Keratinocyte (primary cell): ENCODE data around the gene SIGLEC1. TPM values are rescaled to one million over a fixed set of nuclear protein-coding genes. Genes with fewer than 3 reads are reported as not detected.

Experiments used
- DNase-seq: peaks from one replicate; pipeline ENCODE4 v3.0.0-alpha.2; 2011; ENCODE audit warnings: low read depth, missing footprints, low spot score
- FAIRE-seq: peaks from 2 replicates; lab custom pipeline; 2011; peaks lifted over from hg19 to GRCh38; lab: Jason Lieb, UNC
- H2AFZ ChIP-seq: 2 replicates; pipeline ENCODE4 v1.6.0; 2012; ENCODE audit warnings: low read length, control low read depth, inconsistent platforms; ENCODE audit not compliant: control insufficient read depth
- H3K27ac ChIP-seq: 2 replicates; pipeline ENCODE4 v1.5.1; 2011; ENCODE audit warnings: low read length; ENCODE audit not compliant: control insufficient read depth, insufficient read depth
- H3K27me3 ChIP-seq: 3 replicates; pipeline ENCODE4 v1.6.0; 2011; ENCODE audit warnings: low read length; ENCODE audit not compliant: control insufficient read depth, insufficient read depth; ENCODE audit errors: extremely low read depth
- H3K36me3 ChIP-seq, 2 experiments: 2 replicates in 1 of 2; 3 replicates in 1 of 2; pipeline ENCODE4 v1.5.1; 2011; ENCODE audit warnings: low read length in 2 of 2, mild to moderate bottlenecking in 1 of 2; ENCODE audit not compliant: control insufficient read depth in 2 of 2, insufficient read depth in 2 of 2; ENCODE audit errors: extremely low read depth in 1 of 2
- H3K4me1 ChIP-seq: 3 replicates; pipeline ENCODE4 v1.5.1; 2011; ENCODE audit warnings: low read length; ENCODE audit not compliant: control insufficient read depth, insufficient read depth; ENCODE audit errors: extremely low read depth
- H3K4me2 ChIP-seq: 3 replicates; pipeline ENCODE4 v1.6.0; 2011; ENCODE audit warnings: low read depth, low read length; ENCODE audit not compliant: control insufficient read depth, insufficient read depth; ENCODE audit errors: extremely low read depth
- H3K4me3 ChIP-seq, 3 experiments: fragments of 200-600 bp in 1 of 3; sonication (generic) in 1 of 3; 2 replicates in 2 of 3; 3 replicates in 1 of 3; pipeline ENCODE4 v1.5.1; 2011 to 2016; ENCODE audit warnings: low read length in 3 of 3, mild to moderate bottlenecking in 3 of 3, control low read depth in 2 of 3, inconsistent platforms in 1 of 3, low read depth in 1 of 3, mixed read lengths in 1 of 3, mixed run types in 1 of 3, moderate library complexity in 1 of 3; ENCODE audit not compliant: control insufficient read depth in 2 of 3, insufficient read depth in 2 of 3; ENCODE audit errors: extremely low read depth in 1 of 3
- H3K79me2 ChIP-seq: 2 replicates; pipeline ENCODE4 v1.6.0; 2012; ENCODE audit warnings: low read length; ENCODE audit not compliant: control insufficient read depth, insufficient read depth
- H3K9ac ChIP-seq: 3 replicates; pipeline ENCODE4 v1.6.0; 2011; ENCODE audit warnings: low read length; ENCODE audit not compliant: control insufficient read depth, insufficient read depth; ENCODE audit errors: extremely low read depth
- H3K9me1 ChIP-seq: 3 replicates; pipeline ENCODE4 v1.6.0; 2011; ENCODE audit warnings: low read length; ENCODE audit not compliant: control insufficient read depth, insufficient read depth; ENCODE audit errors: extremely low read depth
- H3K9me3 ChIP-seq: 2 replicates; pipeline ENCODE4 v1.5.1; 2012; ENCODE audit warnings: low read depth, low read length; ENCODE audit not compliant: control insufficient read depth
- H4K20me1 ChIP-seq: 3 replicates; pipeline ENCODE4 v1.6.0; 2011; ENCODE audit warnings: low read length; ENCODE audit not compliant: control insufficient read depth, insufficient read depth; ENCODE audit errors: extremely low read depth
- EZH2 ChIP-seq: IDR thresholded peaks from one replicate; pipeline ENCODE4 v1.6.1; 2012; ENCODE audit warnings: inconsistent platforms, mild to moderate bottlenecking, low read length, moderate library complexity
- dilution Hi-C: fragments of 300-500 bp; cut with MboI; formaldehyde crosslinking; loops from one replicate; pipeline ENCODE4 v1.7.0; 2020; ENCODE audit warnings: low sequenced_read_pairs; ENCODE audit not compliant: extremely low pct_ligation_motif_present
- polyA plus RNA-seq, 5 experiments: library from polyadenylated mRNA; depleted of rRNA in 3 of 5; stranded (reverse) in 3 of 5; stranded (forward) in 1 of 5; unstranded in 1 of 5; fragments of >200 nt; gene quantifications; 1 replicate in 1 of 5; 2 replicates in 3 of 5; 3 replicates in 1 of 5; pipeline versions ENCODE4 v1.2.1 to v1.2.3, GENCODE V29; 2011 to 2012; ENCODE audit warnings: missing spikeins in 2 of 5, low read depth in 1 of 5, low replicate concordance in 1 of 5
- TF ChIP-seq, protein P1 (sequence below), 3 experiments: IDR thresholded peaks in 1 of 3; conservative IDR thresholded peaks in 1 of 3; optimal IDR thresholded peaks in 1 of 3; 2 replicates in 2 of 3; 3 replicates in 1 of 3; pipeline versions ENCODE3 to v1.5.1; 2011; ENCODE audit warnings: low read length in 3 of 3, mild to moderate bottlenecking in 3 of 3, moderate library complexity in 2 of 3, control low read depth in 1 of 3, inconsistent platforms in 1 of 3; ENCODE audit not compliant: insufficient read depth in 2 of 3; ENCODE audit errors: extremely low read depth in 1 of 3

Gene SIGLEC1
- polyA plus RNA-seq, 1 donor (not counting 4 experiments of a cell fraction or from before 2014, with no cell fraction given), result not detected

DNA sequence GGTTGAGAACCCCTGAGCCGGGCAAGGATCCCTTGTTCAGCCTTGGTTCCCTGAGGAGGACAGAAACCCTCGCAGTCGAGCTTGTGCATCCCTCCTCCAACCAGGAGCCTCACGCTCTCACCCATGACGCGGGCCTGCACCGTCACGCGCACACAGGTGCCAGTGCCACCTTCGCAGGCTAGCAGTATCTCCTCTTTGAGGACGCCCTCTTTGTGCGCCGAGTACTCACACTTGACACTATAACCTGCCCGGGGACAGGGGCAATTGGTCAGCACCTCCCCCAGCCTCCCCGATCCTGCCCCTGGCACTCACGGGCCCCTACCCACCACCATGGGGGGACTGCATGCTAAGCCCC, 41.9 kb upstream of the SIGLEC1 start:
- TF ChIP-seq, protein P1, sequence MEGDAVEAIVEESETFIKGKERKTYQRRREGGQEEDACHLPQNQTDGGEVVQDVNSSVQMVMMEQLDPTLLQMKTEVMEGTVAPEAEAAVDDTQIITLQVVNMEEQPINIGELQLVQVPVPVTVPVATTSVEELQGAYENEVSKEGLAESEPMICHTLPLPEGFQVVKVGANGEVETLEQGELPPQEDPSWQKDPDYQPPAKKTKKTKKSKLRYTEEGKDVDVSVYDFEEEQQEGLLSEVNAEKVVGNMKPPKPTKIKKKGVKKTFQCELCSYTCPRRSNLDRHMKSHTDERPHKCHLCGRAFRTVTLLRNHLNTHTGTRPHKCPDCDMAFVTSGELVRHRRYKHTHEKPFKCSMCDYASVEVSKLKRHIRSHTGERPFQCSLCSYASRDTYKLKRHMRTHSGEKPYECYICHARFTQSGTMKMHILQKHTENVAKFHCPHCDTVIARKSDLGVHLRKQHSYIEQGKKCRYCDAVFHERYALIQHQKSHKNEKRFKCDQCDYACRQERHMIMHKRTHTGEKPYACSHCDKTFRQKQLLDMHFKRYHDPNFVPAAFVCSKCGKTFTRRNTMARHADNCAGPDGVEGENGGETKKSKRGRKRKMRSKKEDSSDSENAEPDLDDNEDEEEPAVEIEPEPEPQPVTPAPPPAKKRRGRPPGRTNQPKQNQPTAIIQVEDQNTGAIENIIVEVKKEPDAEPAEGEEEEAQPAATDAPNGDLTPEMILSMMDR (optimal IDR thresholded peaks at IDR 0.05 in 1 of 3, IDR thresholded peaks at IDR 0.05 in 1 of 3, conservative IDR thresholded peaks at IDR 0.05 in 1 of 3; ENCODE audit: extremely low read depth in 1 of 3, insufficient read depth in 2 of 3, low read length in 3 of 3), result no peak
- no peak for TF ChIP-seq EZH2
- Histone ChIP-seq H3K79me2 (no peaks in the 10 kb centered on the region), H4K20me1 (peaks cover 7% of the 10 kb centered on the region), H3K27ac (no peak overlapping the region), H3K4me1 (peaks cover 16% of the 10 kb centered on the region), H2AFZ (no peak overlapping the region), H3K9me1 (no peaks in the 10 kb centered on the region), H3K4me3 (no peak overlapping the region), H3K9me3 (no peaks in the 10 kb centered on the region), H3K27me3 (peaks cover 22% of the 10 kb centered on the region), H3K9ac (no peak overlapping the region), H3K4me2 (no peak overlapping the region), H3K36me3 (peaks cover 0 to 10% of the 10 kb centered on the region in 2 experiments)
- dilution Hi-C loops, result no loop called here
- no peak for FAIRE-seq
- DNase-seq, result no peak

DNA sequence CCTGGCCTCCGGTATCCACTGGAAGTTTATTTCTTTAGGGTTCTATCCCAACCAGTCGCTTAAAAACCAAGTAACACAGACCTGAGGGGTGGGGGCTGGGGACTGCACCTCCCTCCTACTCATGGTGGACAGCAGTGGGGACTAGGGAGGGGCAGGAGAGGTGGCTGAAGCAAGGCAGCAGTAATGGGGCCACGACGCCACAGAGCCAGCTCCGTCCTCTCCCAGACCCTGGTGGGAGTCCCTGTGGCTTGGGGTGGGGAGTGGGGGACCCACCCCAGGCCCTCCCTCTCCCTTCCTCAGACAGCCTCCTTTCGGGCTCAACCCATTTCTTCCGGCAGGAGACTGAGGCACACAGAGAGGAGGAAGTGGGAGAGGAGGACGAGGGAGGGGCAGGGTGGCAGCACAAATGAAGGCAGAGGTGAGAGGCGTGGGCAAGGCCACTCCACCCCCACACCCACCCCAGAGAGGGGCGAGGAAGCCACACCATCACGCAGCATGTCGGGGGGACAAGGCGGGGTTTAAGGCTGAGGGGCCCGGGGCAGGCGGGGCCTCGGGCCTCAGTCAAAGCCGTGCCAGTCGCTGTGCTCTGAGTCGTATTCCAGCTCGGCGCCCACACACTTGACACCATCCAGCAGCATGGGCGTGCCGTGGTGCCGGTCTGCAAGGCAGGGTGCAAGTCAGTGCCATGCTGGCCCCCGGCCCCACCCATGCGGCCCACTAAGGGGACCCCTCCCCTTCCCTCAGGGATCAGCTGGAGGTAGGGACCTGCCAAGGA, 41.3 kb upstream of the SIGLEC1 start:
- no peak for DNase-seq
- FAIRE-seq, result no peak
- no peak for TF ChIP-seq EZH2
- TF ChIP-seq, protein P1 (optimal IDR thresholded peaks at IDR 0.05 in 1 of 3, IDR thresholded peaks at IDR 0.05 in 1 of 3, conservative IDR thresholded peaks at IDR 0.05 in 1 of 3; ENCODE audit: extremely low read depth in 1 of 3, insufficient read depth in 2 of 3, low read length in 3 of 3), result no peak
- Histone ChIP-seq H3K9me3 (no peaks in the 10 kb centered on the region), H3K27me3 (peaks cover 28% of the 10 kb centered on the region), H3K4me1 (peaks cover 16% of the 10 kb centered on the region), H3K9me1 (no peaks in the 10 kb centered on the region), H3K4me3 (no peak overlapping the region), H3K27ac (no peak overlapping the region), H3K79me2 (no peaks in the 10 kb centered on the region), H3K4me2 (no peak overlapping the region), H3K36me3 (peaks cover 0 to 10% of the 10 kb centered on the region in 2 experiments), H3K9ac (no peak overlapping the region), H2AFZ (no peak overlapping the region), H4K20me1 (peaks cover 7% of the 10 kb centered on the region)
- dilution Hi-C loops, result no loop called here
